K562 (cell line): ENCODE results near the gene AOC1. TPM values are rescaled to one million over a fixed set of nuclear protein-coding genes. Genes with fewer than 3 reads are reported as not detected.

ENCODE experiments used
- ATAC-seq: fragments of 200-7000 bp; cut with Tn5 transposase; 3 replicates; pipeline ENCODE4 v1.9.1; 2020; ENCODE audit warnings: moderate library complexity
- BruUV-seq: library from RNA; stranded (reverse); fragments of 400-500 nt; replicated peaks from 2 replicates; lab custom pipeline; 2021; lab: Mats Ljungman, UMichigan
- CTCF ChIA-PET: fragments of 300-600 bp; formaldehyde crosslinking; extraction: SDS; loops from one replicate; lab custom pipeline; 2021; ENCODE audit warnings: low intra/inter-chr PET ratio; lab: Yijun Ruan, JAX
- POLR2A ChIA-PET: fragments of 300-600, 350-650 bp; sonication (Branson Sonifier 250); formaldehyde crosslinking; extraction: SDS; loops from one replicate; lab custom pipeline; 2021; ENCODE audit warnings: antibody characterized with exemption, inconsistent platforms; lab: Yijun Ruan, JAX
- DNase-seq, 4 experiments: peaks; one replicate each; pipeline versions ENCODE4 v3.0.0 to v3.0.0-alpha.2; 2011 to 2018; ENCODE audit warnings: low spot score in 3 of 4, mixed read lengths in 3 of 4; ENCODE audit errors: extremely low read depth in 1 of 4
- FAIRE-seq: peaks from 2 replicates; lab custom pipeline; 2011; peaks lifted over from hg19 to GRCh38; lab: Jason Lieb, UNC
- H2AFZ ChIP-seq: 2 replicates; pipeline ENCODE4 v1.6.0; 2011; ENCODE audit warnings: low read depth, low read length, control low read depth, inconsistent platforms
- H3K27ac ChIP-seq: fragments of 200-600 bp; 3 replicates; pipeline ENCODE4 v1.8.0; 2011; ENCODE audit warnings: low read depth, mild to moderate bottlenecking, control low read depth, inconsistent platforms, low read length, moderate library complexity, mixed read lengths; ENCODE audit errors: extremely low read depth
- H3K27me3 ChIP-seq, 2 experiments: fragments of 300-600 bp in 1 of 2; 2 replicates in 1 of 2; 3 replicates in 1 of 2; pipeline versions ENCODE4 v1.6.0 to v1.8.0; 2011; ENCODE audit warnings: inconsistent platforms in 2 of 2, low read length in 2 of 2, mild to moderate bottlenecking in 1 of 2, mixed read lengths in 1 of 2, moderate library complexity in 1 of 2; ENCODE audit not compliant: control insufficient read depth in 2 of 2, insufficient read depth in 2 of 2
- H3K36me3 ChIP-seq: fragments of 300-600 bp; 3 replicates; pipeline ENCODE4 v1.8.0; 2011; ENCODE audit warnings: mild to moderate bottlenecking, low read length, inconsistent platforms; ENCODE audit not compliant: control insufficient read depth, insufficient read depth
- H3K4me1 ChIP-seq, 2 experiments: fragments of 200-600 bp in 1 of 2; replicated peaks in 1 of 2; 2 replicates in 1 of 2; 3 replicates in 1 of 2; pipeline versions ENCODE4 v1.5.1 to v1.8.0; 2011; ENCODE audit warnings: inconsistent platforms in 2 of 2, low read length in 2 of 2, mild to moderate bottlenecking in 1 of 2, mixed read lengths in 1 of 2, moderate library complexity in 1 of 2; ENCODE audit not compliant: control insufficient read depth in 2 of 2, insufficient read depth in 2 of 2
- H3K4me2 ChIP-seq: 2 replicates; pipeline ENCODE4 v1.6.1; 2011; ENCODE audit warnings: low read length, control low read depth, inconsistent platforms, mixed read lengths; ENCODE audit not compliant: insufficient read depth
- H3K4me3 ChIP-seq: fragments of 200-600 bp; sonication (generic), shearing (Covaris generic); 2 replicates; pipeline ENCODE4 v1.5.1; 2016; ENCODE audit warnings: control low read depth, inconsistent platforms
- H3K79me2 ChIP-seq: fragments of 200-600 bp; 3 replicates; pipeline ENCODE4 v1.8.0; 2011; ENCODE audit warnings: low read length, inconsistent platforms; ENCODE audit not compliant: control insufficient read depth, insufficient read depth
- H3K9ac ChIP-seq, 2 experiments: 2 replicates each; pipeline versions ENCODE4 v1.6.0 to v1.6.1; 2011; ENCODE audit warnings: low read depth in 2 of 2, low read length in 2 of 2, control low read depth in 1 of 2, inconsistent platforms in 1 of 2, mild to moderate bottlenecking in 1 of 2, mixed read lengths in 1 of 2; ENCODE audit not compliant: insufficient read depth in 1 of 2
- H3K9me1 ChIP-seq: one replicate; pipeline ENCODE4 v1.6.0; 2011; ENCODE audit warnings: inconsistent platforms, mild to moderate bottlenecking, low read length, moderate library complexity; ENCODE audit not compliant: control insufficient read depth, insufficient read depth
- H3K9me3 ChIP-seq: replicated peaks from 2 replicates; pipeline ENCODE4 v1.5.1; 2011; ENCODE audit warnings: low read depth, low read length, inconsistent platforms; ENCODE audit not compliant: control insufficient read depth, insufficient read depth
- H4K20me1 ChIP-seq: replicated peaks from 2 replicates; pipeline ENCODE4 v1.6.1; 2011; ENCODE audit warnings: low read length, inconsistent platforms, mixed read lengths; ENCODE audit not compliant: control insufficient read depth, insufficient read depth
- CTBP1 ChIP-seq: fragments of 450-650 bp; IDR thresholded peaks from 2 replicates; pipeline ENCODE4 v1.6.1; 2016; ENCODE audit warnings: borderline replicate concordance
- CXXC5 ChIP-seq: fragments of 250-450 bp; sonication (Bioruptor Pico); IDR thresholded peaks from 2 replicates; pipeline ENCODE4 v1.8.0; 2022; ENCODE audit warnings: inconsistent platforms, mild to moderate bottlenecking, moderate library complexity
- KLF6 ChIP-seq: fragments of 250-450 bp; sonication (Bioruptor Pico); IDR thresholded peaks from 2 replicates; pipeline ENCODE4 v1.4.0; 2020; ENCODE audit warnings: mild to moderate bottlenecking, moderate library complexity, borderline replicate concordance
- MECOM ChIP-seq: fragments of 250-450 bp; sonication (Bioruptor Pico); IDR thresholded peaks from 2 replicates; pipeline ENCODE4 v1.8.0; 2022; ENCODE audit warnings: inconsistent platforms
- PHB2 ChIP-seq: fragments of 450-650 bp; IDR thresholded peaks from 2 replicates; pipeline ENCODE4 v1.6.1; 2017; ENCODE audit warnings: low read depth
- SMAD4 ChIP-seq: fragments of 250-450 bp; sonication (Bioruptor Pico); conservative IDR thresholded peaks from 2 replicates; pipeline ENCODE4 v1.8.0; 2021; ENCODE audit warnings: inconsistent platforms, mild to moderate bottlenecking, moderate library complexity
- SNRNP70 ChIP-seq: fragments of 200-400 bp; formaldehyde crosslinking; optimal IDR thresholded peaks from 2 replicates; pipeline ENCODE3; 2017; ENCODE audit warnings: low read depth, low read length
- TAF7 ChIP-seq: fragments of 450-650 bp; IDR thresholded peaks from 2 replicates; pipeline ENCODE4 v1.6.1; 2016; ENCODE audit warnings: missing genetic modification characterization, missing compliant biosample characterization
- ZNF57 ChIP-seq: fragments of 450-650 bp; formaldehyde crosslinking; IDR thresholded peaks from 2 replicates; pipeline ENCODE4 v1.4.0; 2020; ENCODE audit warnings: mild to moderate bottlenecking, moderate library complexity
- ZNF584 ChIP-seq: fragments of 200-800 bp; sonication (Bioruptor generic); IDR thresholded peaks from 2 replicates; pipeline ENCODE4 v1.6.1; 2016; ENCODE audit warnings: low read depth, mild to moderate bottlenecking, missing genetic modification characterization, missing compliant biosample characterization
- WGBS: fragments of 100-300 bp; shearing (Covaris generic); methylation state at CpG from one replicate; pipeline ENCODE4 v1.1.6; 2016; ENCODE audit warnings: low coverage, mixed read lengths; ENCODE audit not compliant: insufficient coverage; ENCODE audit errors: missing lambda C conversion rate; 5-methylcytosine and 5-hydroxymethylcytosine counted together
- in situ Hi-C: fragments of 300-500 bp; cut with MboI; formaldehyde crosslinking; loops from 4 replicates; pipeline ENCODE4 v1.15.0; 2018; ENCODE audit warnings: inconsistent platforms, mixed read lengths
- intact Hi-C: fragments of 100-400 bp; cut with micrococcal nuclease; formaldehyde crosslinking; loops from 2 replicates; pipeline ENCODE4 v1.14.2; 2022
- polyA plus RNA-seq, 8 experiments: library from polyadenylated mRNA; depleted of rRNA in 4 of 8; stranded (reverse) in 5 of 8; unstranded in 3 of 8; fragments of >200 nt; fragmentation: Nextera tagmentation in 2 of 8; fragmentation: Illumina TruSeq in 1 of 8; extraction: Ambion mirVana in 2 of 8; extraction: Trizol in 1 of 8; gene quantifications; 2 replicates each; pipeline versions ENCODE4 v1.2.1 to v1.2.3, GENCODE V29; 2011 to 2014; ENCODE audit warnings: inconsistent platforms in 1 of 8, missing spikeins in 1 of 8
- total RNA-seq, 7 experiments: library from RNA; depleted of rRNA in 6 of 7; stranded (reverse); fragments of >200 nt in 6 of 7; fragmentation: Illumina TruSeq in 2 of 7; extraction: Trizol in 2 of 7; gene quantifications; 2 replicates each; pipeline versions ENCODE4 v1.2.1 to v1.2.3, GENCODE V29; 2011 to 2021; ENCODE audit warnings: low replicate concordance in 1 of 7
- TF ChIP-seq, protein P1 (sequence below): sonication (generic); formaldehyde crosslinking; IDR thresholded peaks from 2 replicates; pipeline ENCODE4 v1.8.0; 2022; ENCODE audit warnings: mild to moderate bottlenecking, missing genetic modification reagents
- TF ChIP-seq, protein P2 (sequence below): fragments of 250-450 bp; sonication (Bioruptor Pico); IDR thresholded peaks from 2 replicates; pipeline ENCODE4 v1.5.0; 2021
- TF ChIP-seq, protein P3 (sequence below): sonication (generic); formaldehyde crosslinking; IDR thresholded peaks from 2 replicates; pipeline ENCODE4 v1.8.0; 2023; ENCODE audit warnings: mild to moderate bottlenecking, missing genetic modification reagents

AOC1 gene
- total and polyA plus RNA-seq, 9 of the 15 experiments (the other 6 are each of a cell fraction or from before 2014, with no cell fraction given), result not detected

DNA sequence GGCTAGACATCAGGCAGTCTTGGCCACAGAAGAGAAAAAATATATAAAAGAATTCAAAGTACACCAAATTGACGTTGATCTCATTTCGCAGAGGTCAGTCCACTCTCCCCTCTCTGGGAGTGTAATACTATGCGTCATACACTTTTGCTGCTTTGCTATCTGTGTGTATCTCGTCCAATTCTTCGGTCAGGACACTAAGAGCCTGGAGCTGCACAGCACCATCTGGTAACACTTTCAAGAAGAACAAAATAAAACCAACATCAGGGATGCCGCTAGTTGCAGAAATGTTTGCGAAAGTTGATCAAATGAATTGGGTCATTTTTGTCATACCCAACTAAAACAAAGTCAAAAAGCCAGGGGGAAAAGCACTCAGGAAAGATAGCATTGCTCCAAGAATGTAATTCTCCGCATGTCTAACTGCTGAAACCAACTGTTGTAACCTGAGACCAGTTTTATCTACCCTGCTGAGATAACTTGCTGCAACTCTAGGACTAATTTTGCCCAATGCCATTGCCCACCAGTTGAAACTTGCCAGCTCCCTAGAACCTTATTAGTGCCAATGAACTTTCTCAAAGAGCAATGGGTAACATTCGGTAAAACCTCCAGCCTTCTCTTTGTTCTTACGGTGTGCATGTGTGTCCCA lies 28.7 kb upstream of the AOC1 start (continued):
- TF ChIP-seq, protein P1, sequence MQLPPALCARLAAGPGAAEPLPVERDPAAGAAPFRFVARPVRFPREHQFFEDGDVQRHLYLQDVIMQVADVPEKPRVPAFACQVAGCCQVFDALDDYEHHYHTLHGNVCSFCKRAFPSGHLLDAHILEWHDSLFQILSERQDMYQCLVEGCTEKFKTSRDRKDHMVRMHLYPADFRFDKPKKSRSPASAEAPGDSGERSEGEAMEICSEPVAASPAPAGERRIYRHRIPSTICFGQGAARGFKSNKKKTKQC (CRISPR knock-in tag), result no peak

DNA sequence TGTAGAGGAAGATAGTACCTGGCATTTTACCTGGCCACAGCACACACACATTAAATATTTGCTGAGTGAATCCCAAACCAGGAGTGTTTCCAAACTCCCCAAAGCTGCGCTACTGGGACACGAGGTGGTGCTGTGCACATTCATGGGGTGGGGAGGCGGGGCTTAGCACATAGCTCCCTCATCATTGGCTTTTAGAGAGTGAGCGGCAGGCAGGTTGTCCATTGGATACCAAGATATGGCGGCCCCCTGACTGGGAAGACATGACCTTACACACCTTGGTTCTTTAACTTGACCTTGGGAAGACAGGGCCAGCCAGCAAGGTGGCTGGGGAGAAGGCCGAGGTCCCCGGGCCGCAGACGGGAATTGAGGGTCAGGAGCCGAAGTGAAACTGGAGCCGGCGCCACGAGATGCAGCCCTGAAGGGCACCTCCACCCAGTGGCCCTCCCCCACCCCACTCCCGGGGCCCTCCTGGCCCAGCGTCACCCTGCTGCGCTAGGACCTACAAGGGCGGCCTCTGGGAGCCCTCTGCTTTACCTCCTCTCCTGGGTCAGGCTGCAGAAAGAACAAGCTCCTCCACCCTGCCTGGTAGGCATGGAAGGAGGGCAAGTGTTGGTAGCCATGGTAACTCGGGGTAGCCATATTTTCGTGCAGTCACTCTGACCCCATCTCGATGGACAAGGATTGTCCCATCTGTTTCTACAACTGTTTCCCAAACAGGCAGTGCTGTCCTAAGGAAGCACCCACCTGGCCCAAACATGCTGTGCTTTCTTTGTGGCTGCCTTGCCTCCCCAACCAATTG lies 27.7 kb upstream of the AOC1 start:
- Histone ChIP-seq H3K9me1 (no peaks in the 10 kb centered on the region), H4K20me1 (no peaks in the 10 kb centered on the region), H3K9ac (no peak overlapping the region), H3K4me2 (peak overlapping the region; percentile 29; the same call in 1 of the 2 replicates), H2AFZ (peak overlapping the region; percentile 78), H3K36me3 (no peaks in the 10 kb centered on the region), H3K9me3 (peaks cover 3% of the 10 kb centered on the region; the same call in 1 of the 2 replicates), H3K4me1 (peaks cover 5 to 11% of the 10 kb centered on the region in 2 experiments; a peak in 3 of 5 replicates), H3K27ac (peak overlapping the region; percentile 37; the same call in 2 of the 3 replicates), H3K4me3 (no peak overlapping the region), H3K79me2 (no peaks in the 10 kb centered on the region), H3K27me3 (peaks cover 2 to 19% of the 10 kb centered on the region in 2 experiments; a peak in 2 of 5 replicates)
- DNase-seq (peak; percentile 74 to 94 (median 87)), ATAC-seq (peak; percentile 99), FAIRE-seq (peak; percentile 74)
- ChIA-PET CTCF (interaction anchor here (0.7 kb wide), 1 partner anchor 314 kb away, joined by 3 read pairs; no protein-coding TSS in a partner anchor), POLR2A (interaction anchor here (0.6 to 1.8 kb wide), 13 partner anchors 8 to 787 kb away, joined by 3 to 8 read pairs (median 4); partner anchors contain the start of gene AOC1)
- intact Hi-C loops (no loop called here), in situ Hi-C loops (no loop called here)
- WGBS, result 52% methylated on average over 20 of the region's 20 CpGs
- BruUV-seq, result no TSS peak
- 0 out of 2 replicates have a peak, but pooled peaks have one; percentile 18 for TF ChIP-seq CTBP1
- TF ChIP-seq MECOM (CRISPR knock-in tag), result no peak
- TF ChIP-seq PHB2, result no peak
- no peak; the same call in 1 of the 2 replicates for TF ChIP-seq CXXC5 (CRISPR knock-in tag)
- peak; percentile 70 for TF ChIP-seq SMAD4
- TF ChIP-seq, protein P2, sequence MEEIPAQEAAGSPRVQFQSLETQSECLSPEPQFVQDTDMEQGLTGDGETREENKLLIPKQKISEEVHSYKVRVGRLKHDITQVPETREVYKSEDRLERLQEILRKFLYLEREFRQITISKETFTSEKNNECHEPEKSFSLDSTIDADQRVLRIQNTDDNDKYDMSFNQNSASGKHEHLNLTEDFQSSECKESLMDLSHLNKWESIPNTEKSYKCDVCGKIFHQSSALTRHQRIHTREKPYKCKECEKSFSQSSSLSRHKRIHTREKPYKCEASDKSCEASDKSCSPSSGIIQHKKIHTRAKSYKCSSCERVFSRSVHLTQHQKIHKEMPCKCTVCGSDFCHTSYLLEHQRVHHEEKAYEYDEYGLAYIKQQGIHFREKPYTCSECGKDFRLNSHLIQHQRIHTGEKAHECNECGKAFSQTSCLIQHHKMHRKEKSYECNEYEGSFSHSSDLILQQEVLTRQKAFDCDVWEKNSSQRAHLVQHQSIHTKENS (CRISPR knock-in tag), result no peak
- no peak for TF ChIP-seq TAF7
- TF ChIP-seq, protein P3, sequence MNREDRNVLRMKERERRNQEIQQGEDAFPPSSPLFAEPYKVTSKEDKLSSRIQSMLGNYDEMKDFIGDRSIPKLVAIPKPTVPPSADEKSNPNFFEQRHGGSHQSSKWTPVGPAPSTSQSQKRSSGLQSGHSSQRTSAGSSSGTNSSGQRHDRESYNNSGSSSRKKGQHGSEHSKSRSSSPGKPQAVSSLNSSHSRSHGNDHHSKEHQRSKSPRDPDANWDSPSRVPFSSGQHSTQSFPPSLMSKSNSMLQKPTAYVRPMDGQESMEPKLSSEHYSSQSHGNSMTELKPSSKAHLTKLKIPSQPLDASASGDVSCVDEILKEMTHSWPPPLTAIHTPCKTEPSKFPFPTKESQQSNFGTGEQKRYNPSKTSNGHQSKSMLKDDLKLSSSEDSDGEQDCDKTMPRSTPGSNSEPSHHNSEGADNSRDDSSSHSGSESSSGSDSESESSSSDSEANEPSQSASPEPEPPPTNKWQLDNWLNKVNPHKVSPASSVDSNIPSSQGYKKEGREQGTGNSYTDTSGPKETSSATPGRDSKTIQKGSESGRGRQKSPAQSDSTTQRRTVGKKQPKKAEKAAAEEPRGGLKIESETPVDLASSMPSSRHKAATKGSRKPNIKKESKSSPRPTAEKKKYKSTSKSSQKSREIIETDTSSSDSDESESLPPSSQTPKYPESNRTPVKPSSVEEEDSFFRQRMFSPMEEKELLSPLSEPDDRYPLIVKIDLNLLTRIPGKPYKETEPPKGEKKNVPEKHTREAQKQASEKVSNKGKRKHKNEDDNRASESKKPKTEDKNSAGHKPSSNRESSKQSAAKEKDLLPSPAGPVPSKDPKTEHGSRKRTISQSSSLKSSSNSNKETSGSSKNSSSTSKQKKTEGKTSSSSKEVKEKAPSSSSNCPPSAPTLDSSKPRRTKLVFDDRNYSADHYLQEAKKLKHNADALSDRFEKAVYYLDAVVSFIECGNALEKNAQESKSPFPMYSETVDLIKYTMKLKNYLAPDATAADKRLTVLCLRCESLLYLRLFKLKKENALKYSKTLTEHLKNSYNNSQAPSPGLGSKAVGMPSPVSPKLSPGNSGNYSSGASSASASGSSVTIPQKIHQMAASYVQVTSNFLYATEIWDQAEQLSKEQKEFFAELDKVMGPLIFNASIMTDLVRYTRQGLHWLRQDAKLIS (CRISPR knock-in tag), result no peak
- no peak for TF ChIP-seq ZNF584 (CRISPR knock-in tag)
- no peak for TF ChIP-seq SNRNP70
- no peak for TF ChIP-seq ZNF57 (CRISPR knock-in tag)
- no peak for TF ChIP-seq KLF6
